Stimulated activated CD4-positive, alpha-beta T cell treated with anti-CD3 and anti-CD28 coated beads, Interleukin-1b, Interleukin-23, amount 100 ng/mL, for 4 hours (primary cell): ENCODE results near the gene DGUOK.
"Not testable (repeated sequence)": the region's sequence is repeated elsewhere in the genome, so short reads cannot be mapped to it uniquely, and the experiment has no call there.

Experiments
- DNase-seq, 2 donors: peaks; one replicate each; pipeline ENCODE4 v3.0.0-alpha.2; 2020; ENCODE audit warnings: low read depth in 2 of 2

The DGUOK gene

GRCh38 chr2:73926493-73927327 is at the start of gene DGUOK:
Gene DGUOK, plus strand, starts transcription at chr2:73926880. Its CDS starts 31 bp downstream, at chr2:73926911.
- peak; percentile 82 to 90 for DNase-seq

DNA sequence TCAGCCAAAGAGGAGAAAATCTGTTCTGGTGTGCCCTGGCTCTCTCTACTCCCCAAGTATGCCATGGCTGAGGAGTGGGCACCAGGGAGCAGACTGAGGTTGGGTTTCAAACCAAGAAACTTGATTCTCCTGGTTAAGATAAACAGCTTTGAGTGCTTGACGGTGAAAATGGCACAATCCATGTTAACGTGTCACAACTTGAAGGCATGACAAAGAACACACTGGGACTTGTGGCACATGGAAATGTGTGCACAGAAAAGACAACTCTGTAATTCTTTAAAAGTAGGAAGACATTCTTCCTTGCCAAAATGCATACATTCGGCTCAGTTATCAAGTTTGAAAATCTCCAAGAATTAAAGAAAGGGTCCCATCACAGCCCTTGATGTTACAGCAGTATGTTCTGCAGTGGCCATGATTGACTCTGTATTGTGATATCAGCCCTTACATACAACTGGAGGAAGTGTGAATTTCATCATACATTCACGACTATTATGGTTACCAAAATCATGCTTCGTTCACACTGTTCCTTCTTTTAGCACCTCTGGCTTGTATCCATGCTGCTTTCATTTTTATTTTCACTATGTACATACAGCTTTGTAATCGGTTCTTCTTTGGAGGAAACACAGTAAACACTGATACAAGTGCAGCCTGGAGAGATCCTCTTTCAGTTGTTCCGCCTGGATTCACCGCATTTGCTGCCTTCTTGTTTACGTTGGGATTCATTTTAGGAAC is 49.4 kb upstream of the DGUOK start:
- no peak for DNase-seq

DNA sequence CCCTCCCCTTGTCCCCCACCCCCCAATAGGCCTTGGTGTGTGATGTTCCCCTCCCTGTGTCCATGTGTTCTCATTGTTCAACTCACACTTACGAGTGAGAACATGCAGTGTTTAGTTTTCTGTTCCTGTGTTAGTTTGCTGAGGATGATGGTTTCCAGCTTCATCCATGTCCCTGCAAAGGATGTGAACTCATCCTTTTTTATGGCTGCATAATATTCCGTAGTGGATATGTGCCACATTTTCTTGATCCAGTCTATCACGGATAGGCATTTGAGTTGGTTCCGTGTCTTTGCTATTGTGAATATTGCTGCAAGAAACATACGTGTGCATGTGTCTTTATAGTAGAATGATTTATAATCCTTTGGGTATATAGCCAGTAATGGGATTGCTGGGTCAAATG is 48.7 kb upstream of the DGUOK start:
- DNase-seq = not testable (repeated sequence)

- no peak for DNase-seq
Observed at GRCh38 chr2:73885406-73885805, 41.3 kb upstream of the DGUOK start.

DNA sequence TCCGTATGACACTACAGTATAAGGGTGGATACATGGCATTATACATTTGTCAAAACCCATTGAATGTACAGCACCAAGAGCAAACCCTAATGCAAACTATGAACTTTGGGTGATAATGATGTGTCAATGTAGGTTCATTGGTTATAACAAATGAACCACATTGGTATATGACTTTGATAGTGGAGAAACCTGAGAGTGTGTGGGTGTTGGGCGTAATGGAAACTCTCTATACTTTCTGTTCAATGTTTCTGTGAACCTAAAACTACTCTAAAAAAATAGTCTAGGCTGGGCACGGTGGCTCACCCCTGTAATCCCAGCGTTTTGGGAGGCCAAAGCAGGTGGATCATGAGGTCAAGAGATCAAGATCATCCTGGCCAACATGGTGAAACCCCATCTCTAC is 40.3 kb upstream of the DGUOK start:
- DNase-seq = peak in 1 of 2 donors; percentile 2

DNA sequence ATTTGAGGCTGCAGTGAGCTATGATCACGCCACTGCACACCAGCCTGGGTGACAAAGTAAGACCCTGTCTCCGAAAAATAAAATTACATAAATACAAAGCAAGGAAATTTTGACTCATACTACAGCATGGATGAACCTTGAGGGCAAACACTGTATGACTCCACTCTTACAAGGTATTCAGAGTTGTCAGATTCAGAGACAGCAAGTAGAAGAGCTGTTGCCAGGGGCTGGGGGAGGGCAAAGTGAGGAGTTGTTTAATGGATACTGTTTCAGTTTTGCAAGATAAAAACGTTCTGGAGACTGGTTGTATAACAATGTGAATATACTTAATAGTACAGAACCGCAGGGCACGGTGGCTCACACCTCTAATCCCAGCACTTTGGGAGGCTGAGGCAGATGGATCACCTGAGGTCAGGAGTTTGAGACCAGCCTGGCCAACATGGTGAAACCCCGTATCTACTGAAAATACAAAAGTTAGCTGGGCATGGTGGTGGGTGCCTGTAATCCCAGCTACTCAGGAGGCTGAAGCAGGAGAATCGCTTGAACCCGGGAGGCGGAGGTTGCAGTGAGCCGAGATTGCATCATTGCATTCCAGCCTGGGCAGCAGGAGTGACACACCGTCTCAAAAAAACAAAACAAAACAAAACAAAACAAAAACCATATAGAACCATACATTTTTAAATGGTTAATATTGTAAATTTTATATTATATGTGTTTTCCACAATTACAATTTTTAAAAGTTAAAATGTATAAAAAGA is 38.9 kb upstream of the DGUOK start:
- DNase-seq = not testable (repeated sequence)

- DNase-seq = no peak
Observed at GRCh38 chr2:73888388-73888787, 38.3 kb upstream of the DGUOK start.

DNA sequence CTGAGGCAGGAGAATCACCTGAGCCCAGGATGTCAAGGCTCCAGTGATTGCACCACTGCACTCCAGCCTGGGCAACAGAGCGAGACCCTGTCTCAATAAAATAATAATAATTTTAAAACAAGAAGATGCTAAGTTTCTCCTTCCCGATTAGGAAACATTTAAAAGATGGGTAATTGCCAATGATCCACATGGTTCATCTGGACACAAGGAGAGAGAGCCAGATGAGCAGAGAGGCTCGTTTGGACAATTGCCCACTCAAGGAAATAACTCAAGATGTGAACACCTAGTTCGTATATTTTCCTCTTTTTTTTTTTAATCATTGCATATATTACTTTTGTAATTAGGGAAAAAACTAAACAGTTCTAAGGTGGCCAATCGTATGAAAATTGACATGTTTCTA is 37.5 kb upstream of the DGUOK start:
- no peak for DNase-seq

DNA sequence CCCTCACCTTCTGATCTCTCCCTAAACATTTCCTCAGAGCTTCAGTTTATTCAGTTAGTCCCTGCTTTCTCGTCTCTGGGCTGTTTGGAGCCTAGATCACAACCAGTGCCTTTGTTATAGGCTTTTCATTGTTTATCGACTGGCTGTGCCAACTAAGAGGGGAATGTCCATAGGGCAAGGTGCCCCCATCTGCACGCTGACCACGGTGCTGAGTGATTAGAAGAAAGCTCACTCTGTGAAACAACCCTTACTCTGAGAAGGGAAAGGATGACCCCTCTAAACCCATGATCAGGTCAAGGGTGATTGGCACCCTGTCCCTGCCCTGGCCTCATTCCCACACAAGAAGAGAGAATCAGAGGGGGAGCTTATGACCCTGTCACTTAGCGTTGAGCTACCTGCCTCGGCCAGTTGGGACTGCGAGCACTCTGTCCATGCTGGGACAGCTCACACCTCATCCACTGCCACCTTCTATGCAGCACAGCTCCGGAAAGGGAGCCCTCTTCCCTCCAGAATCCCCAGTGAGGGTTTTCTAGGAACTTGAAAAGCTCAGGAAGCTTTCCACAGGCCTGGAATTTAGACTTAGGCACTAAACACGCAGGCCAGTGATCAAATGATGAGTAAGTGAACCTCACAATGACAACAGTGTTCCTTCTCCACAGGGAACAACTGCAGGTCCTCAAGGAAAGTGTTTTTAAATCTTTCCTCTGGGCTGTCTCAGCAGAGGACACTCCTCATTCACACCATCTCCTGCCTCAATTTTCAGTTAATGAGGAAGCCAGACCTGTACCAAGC is 36.2 kb upstream of the DGUOK start:
- DNase-seq = no peak

GRCh38 chr2:73891276-73891901 is 35.3 kb upstream of the DGUOK start:
- DNase-seq = no peak

- DNase-seq = no peak
Observed at GRCh38 chr2:73892631-73893329, 33.9 kb upstream of the DGUOK start, which contains the start of gene ACTG2. Gene ACTG2, plus strand, starts transcription at chr2:73893008. Its CDS starts 8,304 bp downstream, at chr2:73901312.

- DNase-seq = no peak
Observed at GRCh38 chr2:73893764-73894474, 32.8 kb upstream of the DGUOK start.

DNA sequence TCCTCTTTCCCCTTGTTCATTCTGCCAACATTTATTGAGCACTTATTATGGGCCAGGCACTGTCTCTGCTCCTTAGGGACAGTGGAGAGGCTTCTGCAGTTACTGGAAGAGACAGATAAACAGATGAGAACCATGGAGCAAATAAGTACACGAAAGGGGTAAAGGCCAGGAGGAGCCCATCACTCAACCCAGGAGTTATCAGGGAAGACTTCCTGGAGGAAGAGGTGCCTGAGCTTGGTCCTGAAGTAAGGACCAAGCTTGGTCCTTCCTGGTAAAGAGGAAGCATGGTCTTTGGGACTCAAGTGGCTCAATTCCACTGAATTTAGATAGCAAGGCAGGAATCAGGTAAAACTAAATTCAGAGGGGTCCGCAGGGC is 32.2 kb upstream of the DGUOK start:
- DNase-seq = no peak

GRCh38 chr2:73894877-73895276 is 31.8 kb upstream of the DGUOK start:
- no peak for DNase-seq

DNA sequence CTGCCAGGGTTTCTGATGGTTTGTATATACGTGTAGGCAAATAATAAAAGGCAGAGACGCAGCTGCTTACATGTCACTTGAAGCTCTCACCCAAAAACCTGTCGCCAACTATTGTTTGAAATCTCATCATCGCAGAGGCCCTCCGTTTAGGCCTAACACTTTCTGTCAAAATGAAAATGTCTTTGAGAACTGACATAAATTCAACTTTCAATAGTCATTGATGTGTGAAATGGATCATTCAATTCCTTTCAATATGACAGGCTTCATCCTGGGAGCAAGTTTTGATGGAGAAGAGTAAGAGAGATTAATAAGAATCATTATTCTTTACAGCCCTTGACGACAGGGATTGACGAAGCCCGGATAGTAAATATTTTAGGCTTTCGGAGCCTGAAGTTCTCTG is 31.2 kb upstream of the DGUOK start:
- no peak for DNase-seq

DNA sequence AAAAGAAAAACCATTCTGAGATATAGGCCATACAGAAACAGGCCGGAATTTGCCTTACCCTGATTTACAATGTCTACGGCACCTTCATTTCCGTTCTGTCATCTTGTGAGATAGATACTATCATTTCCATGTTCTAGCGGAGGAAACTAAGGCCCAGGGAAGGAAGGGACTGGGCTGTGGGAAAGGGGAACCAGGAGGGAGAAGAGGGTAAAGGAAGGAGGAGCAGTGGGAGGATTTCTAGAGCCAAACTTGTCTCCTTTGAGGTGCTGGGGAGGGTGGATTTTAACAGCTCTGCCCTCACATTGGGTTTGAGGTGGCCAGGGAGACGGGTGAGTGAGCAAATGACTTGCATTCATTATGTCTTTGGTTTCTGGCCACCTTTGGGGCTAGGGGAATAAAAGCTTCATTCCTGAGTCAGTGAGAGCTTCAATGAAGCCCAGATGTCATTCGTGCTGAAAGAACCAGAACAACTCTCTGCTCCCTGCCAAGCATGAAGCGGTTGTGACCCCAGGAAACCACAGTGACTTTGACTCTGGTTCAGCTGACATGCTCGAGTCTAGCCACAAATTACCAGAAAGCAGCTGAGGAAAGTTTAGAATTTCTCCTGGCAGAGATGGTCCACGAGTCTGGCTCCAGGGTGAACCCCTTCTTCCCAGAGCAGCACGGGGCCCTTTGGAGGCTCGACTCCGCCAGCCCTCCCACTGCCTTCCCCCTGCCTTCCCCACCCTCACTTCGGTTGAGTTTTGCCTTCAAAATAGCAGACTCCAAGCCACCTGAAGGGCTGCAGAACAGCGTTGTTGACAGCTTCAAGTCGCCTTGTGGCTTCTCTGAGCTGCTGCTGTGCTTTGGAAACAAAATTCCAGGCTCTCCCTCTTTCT is 30.1 kb upstream of the DGUOK start:
- DNase-seq = no peak

- DNase-seq = no peak
Observed at GRCh38 chr2:73897240-73897583, 29.5 kb upstream of the DGUOK start.

DNA sequence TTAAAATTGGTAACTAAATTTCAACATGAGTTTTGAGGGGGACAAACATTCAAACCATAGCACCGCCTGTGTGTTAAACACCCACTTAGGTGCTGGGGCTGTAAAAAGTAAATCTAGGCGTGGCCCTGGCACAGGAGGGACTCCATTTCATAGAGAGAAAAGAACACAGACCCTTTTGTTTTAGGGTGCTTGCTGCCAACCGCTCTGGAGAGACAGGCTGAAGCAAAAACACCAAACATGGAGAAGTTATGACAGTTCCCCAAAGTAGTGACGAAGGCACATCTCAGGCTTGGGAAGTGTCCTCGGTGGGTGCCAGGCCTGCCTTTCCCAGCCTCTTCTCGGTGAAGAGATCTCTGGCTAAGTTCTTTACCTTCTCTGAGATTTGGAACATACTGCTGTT is 28.7 kb upstream of the DGUOK start:
- DNase-seq = no peak

DNA sequence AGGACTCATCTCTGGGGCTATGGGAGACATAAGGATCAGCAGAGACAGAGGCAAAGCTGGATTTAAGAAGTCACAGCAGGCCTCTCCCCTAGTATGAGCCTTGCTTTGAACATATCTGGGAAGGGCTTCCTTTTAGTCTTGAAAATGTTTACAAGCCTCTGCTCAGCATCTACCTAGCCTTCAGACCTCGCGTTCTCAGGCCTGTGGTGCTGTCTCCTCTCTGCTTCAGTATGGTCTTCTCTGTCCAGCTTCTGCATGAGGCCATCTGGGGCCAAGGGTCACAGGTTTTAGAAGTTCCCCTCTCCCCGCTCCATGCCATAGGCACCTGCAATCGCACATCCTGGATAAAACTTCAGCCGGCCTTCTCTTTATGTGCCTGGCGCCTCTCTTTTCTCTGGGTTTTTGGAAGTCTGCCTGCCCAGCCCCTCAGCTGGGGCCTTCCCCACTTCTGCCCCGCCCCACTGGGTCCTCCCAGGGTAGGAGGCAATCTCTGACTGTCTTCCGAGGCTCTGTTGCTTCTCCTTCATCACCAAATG is 26.8 kb upstream of the DGUOK start:
- DNase-seq = no peak
